HG02759 (cell line): ENCODE data around the gene MEGF11.

Experiments used
- ATAC-seq: cut with Tn5 transposase; IDR thresholded peaks from one replicate; pipeline ENCODE4 v1.9.1; 2021; ENCODE audit warnings: mild to moderate bottlenecking, moderate library complexity; ENCODE audit not compliant: unreplicated experiment

MEGF11 gene

DNA sequence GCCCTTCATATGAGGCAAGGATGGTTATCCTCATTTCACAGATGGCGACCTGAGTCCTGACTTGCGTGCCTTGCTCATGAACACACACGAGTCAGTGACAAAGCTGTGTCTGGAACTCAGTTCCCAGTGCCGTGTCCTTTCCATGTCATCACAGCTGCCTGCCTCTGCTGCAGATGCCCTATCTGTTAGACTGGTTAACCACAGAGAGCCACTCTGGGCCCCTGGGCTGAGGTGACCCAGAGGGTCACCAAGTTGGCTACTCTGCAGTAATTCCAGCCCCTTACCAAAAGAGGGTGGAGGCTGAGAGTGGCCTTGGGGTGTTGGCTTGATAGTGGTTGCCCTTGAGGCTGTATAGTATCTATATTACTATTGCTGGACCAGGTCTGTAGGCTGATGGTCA lies 343.2 kb downstream of the MEGF11 start:
- ATAC-seq: no peak

DNA sequence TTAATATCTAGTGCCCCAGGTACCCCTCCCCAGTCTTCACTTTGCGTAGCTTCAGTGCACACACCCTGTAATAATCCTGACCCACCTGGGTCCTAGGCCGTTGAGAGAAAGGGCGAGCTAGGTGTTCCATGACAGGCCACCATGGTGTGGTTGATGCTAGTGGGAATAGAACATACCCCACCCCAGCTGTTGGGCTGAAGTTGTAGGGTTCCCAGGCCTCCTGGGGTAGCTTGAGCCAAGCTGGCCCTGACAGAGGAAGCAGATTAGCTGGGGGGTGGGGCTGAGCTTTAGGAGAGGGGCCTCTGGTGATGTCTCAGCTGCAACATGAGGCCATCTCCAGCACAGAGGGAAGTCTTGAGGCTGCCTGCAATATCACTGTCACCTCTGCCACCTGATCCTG lies 343.7 kb downstream of the MEGF11 start:
- ATAC-seq: no peak

- ATAC-seq: no peak
These were observed 344.7 kb downstream of the MEGF11 start for GRCh38 chr15:65908876-65909275.

- no peak for ATAC-seq
These were observed 345.9 kb downstream of the MEGF11 start for GRCh38 chr15:65907661-65908060.

DNA sequence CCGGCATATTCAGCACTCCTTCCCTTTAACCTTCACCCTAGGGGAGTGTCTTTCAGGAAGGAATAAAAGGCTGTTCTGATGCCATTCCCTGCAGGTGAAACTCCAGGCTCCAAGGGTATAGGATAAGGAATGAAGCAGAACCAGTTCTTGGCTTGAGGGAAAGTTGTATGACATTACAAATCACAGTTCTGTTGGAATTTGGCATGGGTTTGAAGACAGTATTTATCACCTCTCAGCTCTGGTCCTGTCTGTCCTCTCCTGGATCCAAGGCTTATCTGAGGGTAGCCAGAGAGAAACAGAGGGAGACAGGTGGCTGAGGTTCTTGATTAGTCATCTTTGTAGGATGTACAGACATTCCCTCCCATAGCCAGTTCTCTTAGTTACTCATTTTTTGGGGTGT lies 347.2 kb downstream of the MEGF11 start:
- no peak for ATAC-seq

DNA sequence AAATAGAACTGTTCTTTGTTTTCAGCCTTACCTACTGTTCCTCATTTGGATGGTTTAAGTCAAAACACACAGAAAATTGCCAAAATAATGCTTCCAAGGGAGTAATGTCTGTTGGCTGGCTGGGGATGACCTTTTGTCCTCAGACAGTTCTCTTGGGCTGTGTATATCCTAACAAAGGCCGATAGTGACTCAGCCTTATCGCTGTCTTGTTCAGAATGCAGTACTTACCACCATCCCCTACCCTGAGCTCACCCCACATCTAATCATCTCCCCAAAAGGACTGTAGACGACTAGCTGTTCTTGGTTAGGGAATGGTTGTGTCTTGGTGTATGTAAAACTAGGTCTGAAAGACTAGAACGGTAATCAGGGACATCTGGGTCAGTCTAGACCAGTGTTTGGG lies 349.2 kb downstream of the MEGF11 start:
- no peak for ATAC-seq

DNA sequence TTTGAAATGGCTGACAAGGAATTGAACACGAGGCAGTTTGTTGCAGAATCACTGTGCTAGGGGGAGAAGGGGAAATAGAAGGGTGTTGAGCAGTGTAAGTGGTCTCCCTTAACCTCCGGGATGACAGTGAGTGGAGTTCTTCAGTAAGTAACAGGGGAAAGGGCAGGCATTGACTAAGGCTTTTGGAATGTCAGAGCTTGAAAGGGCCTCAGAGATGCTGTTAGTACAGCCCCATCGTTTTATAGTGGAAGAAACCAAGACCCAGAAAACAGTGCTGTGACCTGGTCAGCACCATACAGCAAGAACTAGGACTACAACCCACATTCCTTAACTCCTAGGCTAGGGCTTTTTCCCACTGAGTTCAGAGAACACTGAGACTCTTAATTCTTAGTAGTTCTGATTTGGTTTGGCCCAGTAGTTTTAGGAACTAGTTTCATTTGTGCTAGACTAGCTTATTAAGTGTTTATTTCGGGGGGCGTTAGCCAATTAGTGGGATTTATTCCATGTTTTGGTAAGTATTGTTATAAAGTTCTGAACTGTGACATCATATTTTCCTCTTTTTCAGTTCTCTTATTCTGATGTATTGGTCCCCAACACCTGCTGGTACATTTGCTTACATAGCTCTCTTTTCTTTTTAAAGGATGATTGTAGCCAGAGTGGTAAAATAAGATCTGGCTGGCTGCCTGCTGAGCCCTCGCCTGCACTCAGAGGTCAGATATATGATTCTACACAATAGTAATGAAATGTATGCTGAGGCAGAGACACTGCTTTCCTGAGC lies 350.1 kb downstream of the MEGF11 start:
- ATAC-seq: no peak

DNA sequence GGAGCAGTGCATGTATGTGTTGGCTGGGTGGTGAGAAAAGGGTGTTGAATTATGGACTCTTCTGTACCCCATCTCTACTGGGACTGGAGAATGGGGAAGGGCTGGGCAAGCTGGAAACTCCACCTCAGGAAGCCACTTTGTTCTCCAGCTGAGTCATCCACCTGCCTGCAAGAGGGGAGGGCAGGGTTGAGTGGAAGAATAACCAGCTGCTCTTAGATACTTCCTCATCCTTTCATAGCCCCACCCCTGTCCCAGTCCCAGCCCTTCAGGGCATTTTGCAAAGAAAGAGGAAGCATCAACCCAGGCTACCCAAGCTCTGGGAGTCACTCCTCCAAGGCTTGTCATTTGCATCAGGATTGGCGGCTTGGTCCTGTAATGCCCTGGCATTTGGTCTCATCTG lies 351.2 kb downstream of the MEGF11 start:
- peak; percentile 86 for ATAC-seq

GRCh38 chr15:65901836-65902235 lies 351.7 kb downstream of the MEGF11 start:
- ATAC-seq: no peak

DNA sequence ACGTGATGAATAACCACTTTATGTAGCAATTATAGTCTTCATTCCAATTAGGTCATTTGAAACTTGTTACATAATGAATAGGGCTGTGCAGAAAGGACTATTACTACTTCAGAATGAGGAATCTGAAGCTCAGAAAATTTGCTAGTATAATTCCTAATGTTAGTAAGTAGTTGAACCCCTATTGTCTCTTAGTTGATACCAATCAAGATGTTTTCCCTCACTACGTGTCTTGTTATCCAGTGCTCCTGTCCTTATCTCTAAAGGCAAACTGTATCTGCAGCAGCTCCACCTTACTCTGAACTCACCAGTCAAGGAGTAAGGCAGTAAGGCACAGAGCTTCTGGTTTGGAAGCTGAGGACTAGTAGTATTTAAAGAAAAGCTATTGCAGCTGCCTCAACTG lies 352.2 kb downstream of the MEGF11 start:
- ATAC-seq: no peak

- no peak for ATAC-seq
These were observed 353.1 kb downstream of the MEGF11 start for GRCh38 chr15:65900488-65900887.

- no peak for ATAC-seq
These were observed 357.3 kb downstream of the MEGF11 start for GRCh38 chr15:65896236-65896635.

GRCh38 chr15:65893060-65893459 lies 360.5 kb downstream of the MEGF11 start:
- no peak for ATAC-seq

DNA sequence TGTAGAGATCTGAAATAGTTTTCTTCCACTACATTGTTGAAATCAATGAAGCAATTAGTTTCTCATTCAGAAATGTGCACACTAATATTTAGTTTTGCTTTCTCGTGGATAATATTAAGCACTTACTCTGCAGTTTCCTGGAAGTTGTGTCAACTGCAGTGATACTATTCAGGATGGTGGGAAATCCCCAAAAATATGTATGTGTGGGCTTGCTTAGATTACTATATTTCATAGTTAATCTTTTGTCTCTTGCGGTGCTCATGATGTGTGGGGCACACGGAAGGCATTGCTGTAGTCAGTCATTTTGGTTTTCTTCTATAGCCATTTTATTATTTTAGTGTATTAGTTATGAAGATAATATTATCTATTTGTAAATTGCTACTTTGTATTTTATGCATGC lies 364.6 kb downstream of the MEGF11 start:
- ATAC-seq: no peak

- no peak for ATAC-seq
These were observed 366.0 kb downstream of the MEGF11 start for GRCh38 chr15:65887565-65887964.

GRCh38 chr15:65885668-65886218 lies 367.8 kb downstream of the MEGF11 start:
- no peak for ATAC-seq

- ATAC-seq: no peak
These were observed 369.0 kb downstream of the MEGF11 start for GRCh38 chr15:65884511-65884910.

GRCh38 chr15:65883571-65883970 lies 370.0 kb downstream of the MEGF11 start:
- no peak for ATAC-seq

DNA sequence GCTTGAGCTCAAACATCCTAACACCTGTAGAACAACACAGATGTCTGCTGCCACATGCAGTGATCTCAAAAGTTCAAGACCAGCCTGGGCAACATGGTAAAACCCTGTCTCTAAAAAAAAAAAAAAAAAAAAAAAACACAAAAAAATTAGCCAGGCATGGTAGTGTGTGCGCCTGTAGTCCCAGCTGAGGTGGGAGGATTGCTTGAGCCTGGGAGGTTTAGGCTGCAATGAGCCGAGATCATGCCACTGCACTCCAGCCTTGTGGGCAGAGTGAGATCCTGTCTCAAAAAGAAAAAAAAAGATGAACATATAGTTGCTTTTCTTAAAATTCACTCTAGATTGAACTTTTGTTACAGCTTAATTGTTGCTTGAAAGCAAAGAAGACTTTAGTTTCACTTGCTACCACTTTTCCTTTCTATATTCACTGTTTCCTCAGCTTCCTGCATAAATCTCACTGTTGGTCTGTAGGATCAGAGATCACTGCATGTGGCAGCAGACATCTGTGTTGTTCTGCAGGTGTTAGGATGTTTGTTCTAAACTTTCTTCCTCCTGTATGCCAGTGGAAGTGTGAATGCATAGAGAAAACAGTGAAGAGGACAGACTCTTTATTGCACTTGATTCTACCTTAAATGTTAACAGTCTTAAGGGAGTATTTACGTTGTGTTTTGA lies 371.6 kb downstream of the MEGF11 start:
- no peak for ATAC-seq

DNA sequence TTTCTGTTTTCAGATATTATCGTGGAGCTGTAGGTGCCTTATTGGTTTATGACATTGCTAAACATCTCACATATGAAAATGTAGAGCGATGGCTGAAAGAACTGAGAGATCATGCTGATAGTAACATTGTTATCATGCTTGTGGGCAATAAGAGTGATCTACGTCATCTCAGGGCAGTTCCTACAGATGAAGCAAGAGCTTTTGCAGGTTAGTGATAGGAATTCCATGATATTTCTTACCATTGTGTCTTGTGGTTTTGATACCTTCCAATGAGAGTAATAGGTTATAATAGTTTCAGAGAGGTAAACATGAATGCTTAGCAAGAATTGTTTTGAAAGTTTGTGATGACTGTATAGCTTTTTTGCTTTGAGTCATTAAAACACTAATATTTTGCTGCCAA lies 375.8 kb downstream of the MEGF11 start:
- no peak for ATAC-seq

DNA sequence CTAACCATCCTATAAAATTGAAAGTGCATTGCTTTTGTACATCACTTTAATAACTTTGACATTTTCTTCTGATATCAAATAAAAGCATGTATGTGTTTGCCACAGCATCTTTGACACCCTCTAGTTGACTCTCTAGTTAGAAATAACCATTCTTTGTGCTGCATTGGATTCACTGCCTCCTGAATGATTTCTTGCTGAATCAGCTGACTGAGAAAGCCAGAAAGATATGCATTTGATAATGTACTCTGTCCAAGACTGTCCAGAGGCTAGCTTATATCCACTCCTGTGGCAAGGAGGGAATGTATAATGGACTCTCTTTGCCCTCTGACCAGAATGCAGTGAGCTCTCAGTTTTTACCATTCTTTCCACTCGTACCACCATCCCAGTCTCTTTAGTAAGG lies 378.1 kb downstream of the MEGF11 start:
- ATAC-seq: no peak

DNA sequence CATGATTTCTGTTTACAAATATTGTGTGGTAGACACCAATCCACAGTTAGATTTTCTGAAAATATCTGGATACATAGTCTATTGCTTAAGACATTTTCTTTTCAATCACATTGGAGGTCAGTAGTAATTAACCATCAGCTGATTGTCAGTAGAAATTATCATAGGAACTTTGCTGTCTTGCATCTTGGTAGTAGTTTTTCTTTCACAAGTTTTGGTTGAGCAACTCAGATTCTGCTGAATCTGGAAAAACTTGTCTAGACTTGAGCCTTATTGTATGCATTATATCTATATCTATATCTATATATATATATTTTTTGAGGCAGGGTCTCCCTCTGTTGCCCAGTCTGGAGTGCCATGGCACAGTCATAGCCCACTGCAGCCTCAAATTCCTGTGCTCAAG lies 380.3 kb downstream of the MEGF11 start:
- no peak for ATAC-seq
